GM19397 (cell line): ENCODE data around the gene TANC2.

Experiments used
- ATAC-seq: cut with Tn5 transposase; IDR thresholded peaks from one replicate; pipeline ENCODE4 v1.9.1; 2021; ENCODE audit warnings: mild to moderate bottlenecking, moderate library complexity; ENCODE audit not compliant: unreplicated experiment

The TANC2 gene

GRCh38 chr17:62999736-63000135, 33.7 kb downstream of the TANC2 start:
- ATAC-seq = no peak

GRCh38 chr17:63001689-63002394, 35.8 kb downstream of the TANC2 start:
- no peak for ATAC-seq

- no peak for ATAC-seq
Measured at GRCh38 chr17:63002625-63003024, 36.6 kb downstream of the TANC2 start.

GRCh38 chr17:63015824-63016223, 49.8 kb downstream of the TANC2 start:
- ATAC-seq = no peak
